NCI-H1048 (cell line): ENCODE results near the gene COMMD3.
"Not testable (repeated sequence)": the region's sequence is repeated elsewhere in the genome, so short reads cannot be mapped to it uniquely, and the experiment has no call there.

Source experiments
- DNase-seq: peaks from one replicate; lab custom pipeline; 2025; lab: John Stamatoyannopoulos, UW

Gene COMMD3

DNA sequence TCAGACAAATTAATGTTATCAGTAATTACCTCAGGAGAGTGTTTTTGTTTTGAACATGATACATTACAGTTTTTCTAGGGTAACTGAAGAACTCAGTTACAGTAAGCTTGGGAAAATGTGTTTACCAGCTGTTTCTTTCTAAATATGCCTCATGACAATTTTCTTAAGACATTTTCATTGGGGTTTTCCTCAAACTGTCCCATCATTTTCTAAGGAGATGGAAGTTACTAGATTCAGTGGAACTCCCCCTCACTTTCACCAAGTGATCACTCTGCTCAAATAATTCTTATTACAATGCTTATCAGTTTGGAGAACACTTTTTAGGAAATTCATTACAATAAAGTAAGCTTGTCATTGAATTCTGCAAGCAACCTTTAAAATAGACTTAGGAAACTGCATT lies 22.7 kb downstream of the COMMD3 start:
- no peak for DNase-seq

DNA sequence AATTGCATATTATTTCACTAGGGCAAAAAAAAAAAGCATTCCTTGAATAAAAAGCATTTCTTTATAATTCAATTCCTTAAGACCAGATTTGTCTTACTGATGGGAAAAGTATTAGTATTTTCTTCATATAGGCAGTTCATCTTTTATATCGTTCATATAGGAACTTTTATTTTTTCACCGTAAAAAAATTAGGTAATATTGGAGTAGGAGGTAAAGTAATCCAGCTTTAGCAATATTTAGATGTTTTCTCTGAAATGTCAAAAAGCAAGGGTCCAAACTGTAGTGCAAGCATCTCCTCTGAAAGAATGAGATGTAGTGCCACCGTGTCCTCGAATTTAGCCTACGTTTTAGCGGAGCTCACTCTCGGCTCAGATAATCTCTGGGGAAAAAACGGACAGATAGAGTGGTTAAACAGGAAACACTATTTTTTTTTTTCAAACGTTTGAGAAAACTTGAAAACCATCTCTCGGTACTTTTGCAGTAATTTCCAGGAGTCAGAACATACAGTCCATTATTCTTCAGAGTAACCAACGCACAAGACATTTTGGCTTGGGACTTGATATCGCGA lies 23.7 kb downstream of the COMMD3 start:
- DNase-seq, result no peak

DNA sequence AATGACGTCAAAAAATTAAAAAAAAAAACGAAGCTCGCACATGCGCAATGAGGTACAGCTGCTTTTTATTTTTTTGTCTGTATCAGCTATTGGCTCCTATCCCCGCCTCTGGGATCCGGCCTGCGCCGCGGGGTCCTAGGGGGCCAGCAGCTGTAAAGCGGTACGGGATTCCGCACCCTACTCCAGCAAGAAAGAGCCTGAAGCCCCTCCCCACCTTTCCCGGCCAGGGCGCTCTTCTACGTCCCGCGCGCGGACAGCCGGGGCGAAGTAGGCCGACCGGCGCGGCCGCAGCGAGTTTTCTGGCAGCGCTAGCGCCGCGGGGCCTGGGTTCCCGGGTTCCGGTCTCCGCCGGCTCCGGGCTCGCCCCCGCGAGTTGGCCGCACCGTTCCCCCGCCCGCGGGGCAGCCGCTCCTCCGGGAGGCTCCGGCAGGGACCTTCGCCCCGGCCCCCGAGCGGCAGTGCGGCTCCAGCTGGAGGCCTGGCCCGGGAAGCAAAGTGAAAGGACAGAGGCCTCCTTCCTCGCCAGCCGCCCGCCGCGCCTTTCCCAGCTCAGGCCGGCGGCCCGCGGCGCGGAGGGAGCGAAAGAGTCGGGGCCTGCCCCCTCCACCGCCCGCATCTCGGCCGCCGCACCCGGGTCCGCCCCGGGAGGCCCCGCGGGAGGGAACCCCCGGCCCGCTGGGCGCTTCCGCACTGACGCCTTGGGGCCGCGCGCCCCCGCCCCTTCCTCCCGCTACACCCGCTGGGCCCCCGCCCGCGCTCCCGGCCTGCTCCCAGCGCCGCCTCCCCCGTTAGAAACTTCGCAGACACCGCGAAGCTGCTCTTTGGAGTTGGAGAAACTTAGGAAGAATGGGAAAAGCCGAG lies 24.4 kb downstream of the COMMD3 start:
- DNase-seq, result peak; percentile 21

DNA sequence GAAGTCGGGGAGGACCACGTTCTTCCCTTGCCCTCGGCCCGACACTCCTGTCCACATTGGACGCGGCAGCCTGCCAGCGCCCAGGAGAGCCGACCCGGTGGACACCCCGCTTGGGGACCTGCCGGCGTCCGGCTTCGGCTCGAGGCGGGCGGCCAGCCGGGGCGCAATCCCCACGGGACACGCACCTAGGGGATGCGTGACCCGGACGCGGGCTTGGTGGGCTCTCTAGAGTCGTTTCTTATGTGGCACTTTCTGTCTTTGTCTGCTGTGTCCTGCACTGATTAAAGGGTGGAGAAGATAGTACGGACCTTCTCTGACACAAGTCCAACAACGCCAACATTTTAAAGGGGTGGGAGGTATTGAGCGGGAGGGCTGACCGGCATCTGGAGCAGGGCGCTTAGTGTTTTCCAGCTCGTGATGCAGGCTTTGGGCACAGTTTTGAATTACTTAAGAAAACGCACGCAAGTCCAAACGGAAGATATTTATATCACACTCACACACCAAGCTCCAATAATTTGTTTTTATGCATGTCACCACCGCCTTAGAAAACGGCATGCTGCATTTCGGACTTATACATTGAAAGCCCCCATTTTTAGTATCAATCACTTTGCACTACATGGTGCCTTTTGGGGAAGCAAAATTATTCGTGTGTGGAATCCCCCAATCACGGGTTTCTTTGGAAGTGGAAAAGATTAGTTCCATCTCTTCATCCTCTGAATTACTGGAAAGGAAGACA lies 25.2 kb downstream of the COMMD3 start:
- DNase-seq, result no peak

DNA sequence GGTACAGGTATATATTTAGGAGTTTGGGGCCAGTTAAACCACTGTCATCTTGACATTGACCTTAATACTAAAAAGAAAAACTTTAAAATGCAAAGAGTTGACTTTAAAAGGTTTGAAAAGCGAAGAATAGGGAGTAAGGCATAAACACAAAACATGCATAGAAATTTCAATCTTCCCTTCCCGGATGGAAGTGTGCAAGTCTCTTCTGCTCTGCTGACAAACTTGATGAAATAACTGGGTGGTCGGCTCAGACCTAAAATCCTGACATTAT lies 25.7 kb downstream of the COMMD3 start:
- DNase-seq, result no peak

DNA sequence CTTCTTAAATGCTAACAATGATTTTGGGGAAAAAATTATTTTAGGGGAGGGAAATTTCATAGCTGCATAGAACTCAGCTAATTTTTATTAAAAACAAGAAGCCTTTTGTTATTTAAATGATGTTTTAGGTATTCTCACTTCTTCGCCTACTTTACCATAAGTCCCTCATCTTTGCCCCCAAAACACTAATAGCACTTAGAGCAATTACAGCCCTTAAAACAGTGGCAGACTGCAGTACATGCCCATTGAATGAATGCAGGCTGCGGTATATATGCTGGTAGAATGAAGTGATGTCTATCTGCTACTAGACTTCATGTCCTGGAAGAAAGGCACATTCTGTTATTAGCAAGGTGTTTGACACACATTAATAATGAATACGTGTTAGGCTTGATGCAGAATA lies 26.2 kb downstream of the COMMD3 start:
- no peak for DNase-seq

DNA sequence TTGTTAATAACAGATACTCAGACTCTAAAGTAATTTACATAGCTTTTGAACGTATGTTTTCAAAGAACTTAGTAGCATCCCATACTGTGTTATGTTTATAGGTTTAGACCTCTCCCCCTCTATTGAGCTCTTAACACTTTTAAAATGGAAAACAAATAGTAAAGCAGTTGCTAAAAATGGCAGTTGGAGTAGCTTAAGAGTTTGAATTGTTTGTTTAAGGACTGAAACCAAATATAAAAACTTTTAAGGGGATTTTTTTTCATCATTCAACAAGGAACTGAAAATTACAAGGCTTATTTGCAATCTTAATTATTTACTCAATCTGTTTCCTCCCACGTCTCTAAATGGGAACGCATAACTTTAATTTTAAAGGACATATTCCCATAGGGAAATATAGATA lies 27.5 kb downstream of the COMMD3 start:
- DNase-seq, result no peak

DNA sequence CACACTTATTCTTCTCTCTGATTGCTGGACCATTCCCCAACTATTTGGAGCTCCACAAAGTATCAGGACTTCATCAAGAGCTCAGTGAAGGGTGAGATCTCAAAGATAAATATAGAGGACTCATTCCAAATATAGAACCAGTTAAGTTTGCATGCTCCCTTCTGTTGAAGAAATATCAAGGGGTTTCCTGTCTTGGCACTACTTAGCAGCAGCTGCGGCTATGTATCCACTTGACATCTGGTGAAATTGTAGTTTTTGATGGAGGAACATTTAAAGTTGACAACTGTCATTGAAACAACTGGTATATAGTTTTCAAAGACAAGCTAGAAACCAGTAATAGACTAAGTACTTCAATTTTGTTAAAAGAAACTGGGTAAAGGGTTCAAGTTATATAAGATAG lies 28.1 kb downstream of the COMMD3 start:
- no peak for DNase-seq

DNA sequence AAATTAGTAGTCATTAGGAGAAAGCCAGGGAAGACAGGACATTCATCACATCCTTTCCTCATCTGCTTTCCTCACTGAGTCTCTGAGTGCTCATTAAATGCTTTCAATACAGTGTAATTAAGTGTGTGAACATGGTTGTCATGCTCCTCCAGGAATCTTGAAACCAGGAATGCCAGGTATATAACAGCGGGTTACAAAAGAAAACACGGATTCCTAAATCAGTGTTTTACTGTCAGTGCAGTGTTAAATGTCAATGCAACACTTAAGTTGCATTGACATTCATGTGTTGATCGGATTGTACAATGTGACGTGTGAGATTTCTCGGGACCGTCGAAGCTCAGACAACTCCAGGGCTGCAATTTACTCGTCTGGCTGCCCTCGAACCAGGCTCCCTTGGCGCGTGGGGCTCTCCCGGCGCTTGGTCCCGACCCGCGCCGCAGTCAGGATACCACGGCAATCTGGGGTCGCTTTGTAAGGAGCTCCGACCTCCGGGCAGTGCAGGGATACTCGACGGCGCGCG lies 28.7 kb downstream of the COMMD3 start:
- no peak for DNase-seq

DNA sequence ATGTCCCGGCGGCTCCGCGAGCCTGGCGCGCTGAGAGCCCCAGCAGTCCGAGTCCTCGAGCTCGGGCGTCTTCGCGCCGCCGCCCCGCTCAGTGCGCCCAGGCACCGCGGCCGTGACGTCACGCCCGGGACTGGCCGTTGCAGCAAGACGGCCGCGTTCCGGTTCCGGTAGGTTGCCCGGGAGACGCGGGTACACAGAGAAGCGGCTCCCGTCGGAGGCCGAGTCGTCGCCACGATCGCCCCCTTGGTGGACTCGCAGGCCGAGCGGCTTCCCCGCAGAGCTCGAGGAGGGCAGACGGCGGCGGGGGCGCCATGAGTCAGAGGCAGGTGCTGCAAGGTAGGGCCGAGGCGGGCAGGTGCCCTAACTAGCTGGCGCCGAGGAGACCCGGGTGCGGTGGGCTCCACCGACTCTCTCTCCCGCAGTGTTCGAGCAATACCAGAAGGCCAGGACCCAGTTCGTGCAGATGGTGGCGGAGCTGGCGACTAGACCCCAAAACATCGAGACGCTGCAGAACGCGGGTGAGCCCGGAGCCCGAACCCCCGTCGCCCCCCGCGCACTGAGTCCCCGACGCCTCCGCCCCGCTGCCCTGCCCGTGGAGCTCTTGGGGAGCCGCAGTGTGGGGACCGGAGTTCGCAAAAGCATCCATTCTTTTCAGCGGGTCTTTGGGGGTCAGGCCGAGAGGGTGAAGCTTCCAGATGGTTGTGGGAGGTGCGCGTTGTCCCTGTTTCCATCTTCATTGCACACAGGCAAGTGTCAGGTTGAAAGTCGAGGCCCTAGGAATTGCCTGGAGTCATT lies 29.3 kb downstream of the COMMD3 start, which contains the start of gene SPAG6:
Gene SPAG6, plus strand, starts transcription at position 196 of the 795 bp plus-strand sequence. Its CDS starts 116 bp downstream, at position 312.
- no peak for DNase-seq

DNA sequence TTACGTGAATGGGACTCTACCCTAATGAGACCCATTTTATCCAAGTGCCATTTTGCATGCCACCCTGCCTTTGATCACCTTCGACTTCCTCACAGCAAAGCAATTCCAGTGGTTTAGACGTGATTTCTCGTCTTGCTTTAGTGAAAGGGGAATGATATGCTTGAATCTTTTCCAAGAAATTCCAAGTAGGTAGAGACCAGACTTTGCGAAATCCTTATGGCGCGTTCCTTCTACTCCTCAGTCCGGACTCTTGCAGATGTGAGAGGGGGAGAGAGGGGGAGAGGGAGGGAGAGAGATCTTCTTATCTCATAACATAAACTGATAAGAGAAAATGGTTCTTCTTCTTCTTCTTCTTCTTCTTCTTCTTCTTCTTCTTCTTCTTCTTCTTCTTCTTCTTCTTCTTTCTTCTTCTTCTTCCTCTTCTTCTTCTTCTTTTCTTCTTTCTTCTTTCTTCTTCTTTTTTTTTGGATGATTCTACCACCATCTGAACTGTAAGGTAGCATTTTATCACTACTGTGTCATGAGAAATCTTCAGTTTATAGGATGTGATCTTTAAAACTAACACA lies 30.0 kb downstream of the COMMD3 start:
- DNase-seq, result no peak

DNA sequence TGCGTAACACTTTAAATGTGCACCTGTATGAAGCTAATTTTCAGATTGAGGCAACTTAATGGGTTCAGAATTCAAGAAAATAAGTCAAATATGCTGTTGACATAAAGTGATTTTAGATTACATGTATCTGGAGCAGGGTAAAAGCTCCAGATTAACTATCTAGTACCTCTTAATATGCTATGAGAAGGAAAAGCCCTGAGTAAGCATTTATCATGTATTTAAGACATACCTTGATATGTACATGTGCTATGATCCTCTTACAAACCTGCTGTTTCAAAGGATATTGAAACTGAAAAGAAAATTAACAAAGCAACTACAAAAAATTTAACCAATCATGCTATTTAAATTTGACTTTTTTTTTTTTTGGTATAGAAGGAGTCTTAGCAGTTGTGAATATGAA lies 33.6 kb downstream of the COMMD3 start:
- DNase-seq, result no peak

DNA sequence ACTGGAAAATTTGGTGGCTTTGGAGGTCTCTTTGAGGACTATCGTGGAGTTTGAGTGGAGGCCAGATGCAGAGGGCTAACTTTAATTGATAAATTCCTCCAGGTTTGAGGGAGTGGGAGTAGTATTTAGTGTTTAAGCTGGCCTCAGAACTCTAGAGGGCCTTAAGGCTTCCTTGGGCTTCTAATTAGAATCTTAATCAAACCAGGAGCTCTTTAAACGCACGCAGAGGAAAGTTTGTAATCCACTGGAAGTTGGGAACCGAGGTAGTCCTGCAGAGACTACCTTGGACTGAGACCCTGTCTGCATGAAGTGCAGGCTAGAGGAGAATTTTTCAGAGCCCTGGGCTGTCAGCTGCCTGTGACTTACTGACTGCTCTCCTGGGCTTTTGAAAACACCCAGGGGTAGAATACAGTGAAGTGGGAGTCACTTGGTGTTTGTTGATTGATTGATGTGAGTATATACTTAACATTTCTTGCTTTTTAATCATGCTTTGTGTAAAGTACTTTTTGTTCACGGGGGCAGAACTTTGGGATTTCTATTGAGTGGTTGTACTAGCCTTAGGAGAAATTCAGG lies 35.0 kb downstream of the COMMD3 start:
- no peak for DNase-seq

DNA sequence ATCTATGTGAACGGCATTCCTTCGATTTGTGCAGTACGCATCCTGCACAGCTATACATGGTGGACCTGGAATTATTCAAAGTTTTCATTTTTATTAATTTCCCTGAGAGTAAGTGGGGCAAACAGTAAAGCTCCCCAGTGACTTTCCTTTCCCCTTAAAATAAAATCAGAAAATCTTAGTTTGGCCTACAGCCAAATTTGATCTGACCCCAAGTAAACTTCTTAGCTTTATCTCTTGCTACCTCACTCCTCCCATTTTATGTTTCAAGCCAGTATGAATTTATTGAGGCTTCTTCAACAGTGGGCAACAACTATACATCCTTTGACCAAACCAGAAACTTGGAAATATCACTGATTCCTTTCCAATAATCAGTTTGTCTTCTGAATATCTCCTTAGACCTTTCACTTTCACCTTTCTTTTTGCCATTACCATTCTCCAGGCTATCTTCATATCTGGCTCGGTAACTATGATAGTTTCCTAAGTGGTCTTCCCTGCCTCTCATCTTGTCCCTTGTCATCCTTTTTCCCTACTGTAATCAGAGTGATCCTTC lies 40.2 kb downstream of the COMMD3 start:
- no peak for DNase-seq

DNA sequence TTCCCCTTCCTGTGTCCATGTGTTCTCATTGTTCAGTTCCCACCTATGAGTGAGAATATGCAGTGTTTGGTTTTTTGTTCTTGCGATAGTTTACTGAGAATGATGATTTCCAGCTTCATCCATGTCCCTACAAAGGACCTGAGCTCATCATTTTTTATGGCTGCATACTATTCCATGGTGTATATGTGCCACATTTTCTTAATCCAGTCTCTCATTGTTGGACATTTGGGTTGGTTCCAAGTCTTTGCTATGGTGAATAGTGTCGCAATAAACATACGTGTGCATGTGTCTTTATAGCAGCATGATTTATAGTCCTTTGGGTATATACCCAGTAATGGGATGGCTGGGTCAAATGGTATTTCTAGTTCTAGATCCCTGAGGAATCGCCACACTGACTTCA lies 41.6 kb downstream of the COMMD3 start:
- not testable (repeated sequence) for DNase-seq

DNA sequence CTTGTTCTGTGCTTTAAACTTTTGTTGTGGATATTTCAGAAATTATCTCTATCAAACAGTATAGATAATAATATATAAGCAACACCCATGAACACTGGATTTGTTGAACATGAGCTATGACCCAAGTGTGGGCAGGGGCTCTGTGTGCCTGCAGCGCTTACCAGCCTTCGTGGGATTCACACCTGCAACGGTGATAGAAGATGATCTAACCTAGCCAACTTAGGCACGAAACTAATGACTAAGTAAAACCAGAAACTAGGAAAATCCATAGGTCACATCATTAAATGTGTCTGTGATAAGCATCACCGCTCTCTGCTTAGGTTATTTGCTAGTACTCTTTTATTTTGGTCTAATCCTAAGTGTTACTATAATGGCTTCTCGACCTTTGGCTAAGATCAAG lies 47.1 kb downstream of the COMMD3 start:
- no peak for DNase-seq

DNA sequence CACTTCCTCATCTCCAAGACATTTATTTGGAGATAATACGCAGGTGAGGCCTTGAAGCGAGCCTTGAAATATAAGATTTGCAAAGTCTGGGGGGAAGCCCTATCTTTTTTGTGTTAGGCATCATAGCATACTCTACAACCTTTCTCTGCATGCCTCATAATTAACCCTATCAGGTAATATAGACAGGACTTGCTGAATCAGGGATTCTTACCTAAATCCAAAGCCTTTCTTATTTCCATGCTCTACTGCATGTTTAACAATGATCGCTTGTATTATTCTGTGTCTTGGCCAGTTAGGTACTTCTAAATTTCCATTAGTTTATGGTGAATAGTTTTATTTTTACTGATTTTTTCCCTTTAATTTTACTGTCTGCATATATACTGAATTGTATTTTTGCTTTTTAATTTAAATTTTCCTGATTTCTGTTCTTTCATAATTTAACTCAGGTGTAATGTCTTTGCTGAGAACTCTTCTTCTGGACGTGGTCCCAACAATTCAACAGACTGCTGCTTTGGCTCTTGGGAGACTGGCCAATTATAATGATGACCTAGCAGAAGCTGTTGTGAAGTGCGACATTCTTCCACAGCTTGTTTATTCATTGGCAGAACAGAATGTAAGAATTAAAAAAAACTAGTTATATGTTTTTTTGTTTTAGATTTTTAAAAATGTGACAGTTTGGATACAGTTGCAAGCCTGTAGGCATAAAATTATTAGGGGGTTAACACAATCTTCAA lies 48.4 kb downstream of the COMMD3 start:
- DNase-seq, result no peak

DNA sequence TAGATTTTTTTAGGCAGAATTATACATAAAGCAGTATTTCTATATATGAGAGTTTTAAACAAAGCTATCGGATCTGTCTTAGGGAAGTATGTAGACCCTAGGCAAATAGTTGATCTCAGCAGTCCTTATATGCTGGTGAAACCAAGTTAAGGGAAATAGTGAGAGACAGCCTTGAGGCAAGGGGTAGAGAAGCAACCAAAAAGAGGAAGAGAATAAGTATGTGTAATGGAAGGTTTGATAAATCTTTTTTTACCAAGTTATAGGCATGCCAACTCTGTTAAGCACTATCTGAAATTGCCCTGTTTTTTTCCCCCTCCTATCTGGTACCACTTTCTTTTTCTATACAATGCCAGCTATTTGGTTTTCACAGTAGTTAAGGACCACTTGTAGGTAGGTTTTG lies 49.0 kb downstream of the COMMD3 start:
- DNase-seq, result no peak

DNA sequence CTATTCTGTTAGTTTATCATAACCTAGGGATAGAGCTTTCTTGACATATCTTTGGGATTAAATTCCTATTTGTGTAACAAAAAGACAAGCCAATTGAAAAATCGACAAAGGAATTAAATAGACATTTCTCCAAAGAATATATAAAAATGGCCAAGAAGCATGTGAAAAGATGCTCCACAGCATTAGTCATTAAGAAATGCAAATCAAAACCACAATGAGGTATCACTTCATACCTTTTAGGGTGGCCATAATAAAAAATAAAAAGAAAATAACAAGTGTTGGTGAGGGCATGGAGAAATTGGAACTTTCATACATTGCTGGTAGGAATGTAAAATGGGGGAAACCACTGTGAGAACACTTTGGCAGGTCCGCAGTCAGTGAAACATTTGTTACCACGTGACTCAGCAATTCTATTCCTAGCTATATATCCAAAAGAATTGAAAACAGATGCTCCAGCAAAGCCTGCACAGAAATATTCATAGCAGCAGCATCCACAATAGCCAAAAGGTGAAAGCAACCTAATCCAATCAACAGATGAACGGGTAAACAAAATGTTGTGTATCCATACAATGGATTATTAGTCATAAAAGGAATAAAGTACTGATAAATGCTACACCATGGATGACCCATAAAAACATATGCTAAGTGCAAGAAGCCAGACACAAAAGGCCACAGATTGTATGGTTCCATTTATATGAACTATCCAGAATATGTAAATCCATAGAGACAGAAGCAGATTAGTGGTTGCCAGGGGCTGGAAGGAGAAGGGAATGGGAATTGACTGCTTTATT lies 49.7 kb downstream of the COMMD3 start:
- no peak for DNase-seq

DNA sequence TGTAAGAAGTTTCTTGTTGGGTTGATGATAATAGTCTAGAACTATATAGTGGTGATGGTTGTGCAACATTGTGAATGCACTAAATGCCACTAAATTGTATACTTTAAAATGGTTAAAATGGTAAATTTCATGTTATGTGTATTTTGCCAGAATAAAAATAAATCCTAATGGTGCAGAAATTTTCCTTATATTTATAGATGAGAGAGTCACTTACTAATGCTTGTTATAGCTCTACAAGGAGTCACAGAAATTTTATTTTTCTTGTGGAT lies 50.2 kb downstream of the COMMD3 start:
- no peak for DNase-seq
